ENCODE measurements around the gene VASH2. TPM values are rescaled to one million over a fixed set of nuclear protein-coding genes. Genes with fewer than 3 reads are reported as not detected.

Gene VASH2
- total and polyA plus RNA-seq, 2 of the 8 experiments (the other 6 are each of a cell fraction or from before 2014, with no cell fraction given): 44.0 to 187 TPM

DNA sequence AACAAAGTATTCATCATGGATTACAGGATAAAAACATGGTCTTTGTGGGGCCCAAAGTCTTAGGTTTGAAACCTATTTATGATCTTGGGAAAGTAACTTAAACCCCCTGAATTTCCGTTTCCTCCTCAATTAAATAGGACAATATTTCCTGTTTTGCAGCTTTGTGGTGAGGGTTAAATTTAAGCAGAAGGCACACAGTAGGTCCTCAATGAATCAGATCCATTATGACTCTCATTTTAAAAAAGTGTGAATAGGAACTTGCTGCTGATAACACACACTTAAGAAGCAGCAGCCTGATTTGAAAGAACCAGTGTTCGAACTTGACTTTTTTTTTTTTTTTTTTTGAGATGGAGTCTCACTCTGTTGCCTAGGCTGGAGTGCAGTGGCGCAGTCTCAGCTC is 41.4 kb upstream of the VASH2 start:
- peak; percentile 42 for FAIRE-seq
- H3K9ac ChIP-seq (replicated peaks in 1 of 4; ENCODE audit: extremely low read depth in 1 of 4, low read depth in 3 of 4, low read length in 3 of 4): peak overlapping the region in 3 of 4 experiments; percentile 31 to 49 (median 34); a peak in 4 of 7 replicates

More for the DNA sequence above, 41.4 kb upstream of the VASH2 start:
- Histone ChIP-seq H3K4ac (replicated peaks; ENCODE audit: insufficient read length, low read depth, low read length) (peak overlapping the region; percentile 81), H4K8ac (ENCODE audit: extremely low read depth, insufficient read depth, low read length) (no peak overlapping the region), H2BK12ac (ENCODE audit: low read depth, low read length) (peak overlapping the region; percentile 75; the same call in 1 of the 2 replicates), H4K20me1 (replicated peaks in 1 of 2; ENCODE audit: control insufficient read depth in 1 of 2, insufficient read depth in 2 of 2, low read length in 2 of 2) (no peaks in the 10 kb centered on the region), H3K9me3 (ENCODE audit: insufficient read depth in 2 of 2, low read depth in 1 of 2, low read length in 1 of 2) (peaks cover 2 to 7% of the 10 kb centered on the region in 2 experiments; a peak in 2 of 4 replicates), H2AFZ (ENCODE audit: low read length) (no peak overlapping the region), H3K23me2 (ENCODE audit: low read depth, low read length) (0 out of 2 replicates have a peak, but pooled peaks cover 3% of the 10 kb centered on the region), H3K4me2 (ENCODE audit: insufficient read depth in 1 of 2, low read depth in 2 of 2, low read length in 2 of 2) (peak overlapping the region; percentile 33 to 46; a peak in 2 of 4 replicates), H3K27ac (ENCODE audit: low read depth, low read length) (peak overlapping the region; percentile 91), H3K79me2 (ENCODE audit: control insufficient read depth in 1 of 2, insufficient read depth in 2 of 2, low read length in 2 of 2) (peaks cover 0 to 51% of the 10 kb centered on the region in 2 experiments; a peak in 3 of 4 replicates), H2BK5ac (ENCODE audit: low read depth, low read length) (peak overlapping the region; percentile 97), H3K56ac (replicated peaks; ENCODE audit: insufficient read length, low read depth, low read length) (peak overlapping the region; percentile 83), H4K91ac (replicated peaks; ENCODE audit: insufficient read length, low read length) (peak overlapping the region; percentile 99), H2BK120ac (replicated peaks; ENCODE audit: low read depth, low read length) (peak overlapping the region; percentile 98), H2AK5ac (ENCODE audit: low read depth, low read length) (no peak overlapping the region), H4K5ac (ENCODE audit: insufficient read length, low read depth, low read length) (peak overlapping the region; percentile 100), H3K4me3 (ENCODE audit: extremely low read depth in 1 of 4, insufficient read depth in 2 of 4, low read depth in 3 of 4, low read length in 4 of 4) (peak overlapping the region in 1 of 4 experiments; percentile 49; a peak in 1 of 8 replicates), H3K14ac (ENCODE audit: insufficient read length) (no peak overlapping the region), H3K79me1 (ENCODE audit: low read depth, low read length) (no peaks in the 10 kb centered on the region), H2BK15ac (ENCODE audit: low read length) (no peak overlapping the region), H3K18ac (ENCODE audit: extremely low read depth, low read length) (peak overlapping the region; percentile 64), H3K4me1 (replicated peaks in 1 of 4; ENCODE audit: control insufficient read depth in 3 of 4, insufficient read depth in 4 of 4, low read length in 3 of 4) (peaks cover 4 to 16% (median 14%) of the 10 kb centered on the region in 4 experiments; a peak in 6 of 7 replicates), H3K36me3 (ENCODE audit: control insufficient read depth in 2 of 4, insufficient read depth in 4 of 4, low read length in 3 of 4) (peaks cover 0 to 32% (median 7%) of the 10 kb centered on the region in 4 experiments; a peak in 2 of 8 replicates), H3K23ac (ENCODE audit: insufficient read length) (no peak overlapping the region), H2BK20ac (ENCODE audit: low read length) (no peak overlapping the region), H3K27me3 (replicated peaks in 1 of 4; ENCODE audit: control insufficient read depth in 3 of 4, extremely low read depth in 1 of 4, insufficient read depth in 3 of 4, low read length in 3 of 4) (no peaks in the 10 kb centered on the region)
- 4% methylated on average over 2 of the region's 3 CpGs; no CpG with 5 or more reads in 1 of the 2 experiments for WGBS, 2 experiments (ENCODE audit: extremely low coverage in 1 of 2, insufficient coverage in 1 of 2, insufficient read length in 1 of 2, insufficient replicate concordance in 2 of 2, low coverage in 1 of 2, low lambda C conversion rate in 2 of 2, missing lambda C conversion rate in 1 of 2)
- ChIA-PET POLR2A (ENCODE audit: partially characterized antibody) (interaction anchor here (1.0 to 5.8 kb wide), 23 partner anchors 9 to 301 kb away, joined by 3 to 177 read pairs (median 5); partner anchors contain the start of genes ANGEL2, ATF3, FLVCR1 and NSL1), CTCF (ENCODE audit: partially characterized antibody) (interaction anchor here (1.5 kb wide), 2 partner anchors 48 to 73 kb away, joined by 3 to 5 read pairs; no protein-coding TSS in a partner anchor)
- DNase-seq (ENCODE audit: low read depth in 1 of 2, low spot score in 2 of 2): no peak
- TF ChIP-seq HDAC6 (IDR thresholded peaks at IDR 0.05; ENCODE audit: low read depth, low read length) (no peak), POLR2AphosphoS5 (IDR thresholded peaks at IDR 0.05; ENCODE audit: low read depth, low read length) (peak; percentile 67; the same call in 1 of the 2 replicates)
